SK-MEL-5 (cell line): ENCODE measurements around the gene AGR2. TPM values are rescaled to one million over a fixed set of nuclear protein-coding genes. Genes with fewer than 3 reads are reported as not detected.

Source experiments
- DNase-seq: peaks from one replicate; pipeline ENCODE4 v3.0.0-alpha.2; 2016; ENCODE audit warnings: low read depth, low spot score
- in situ Hi-C: cut with HindIII; loops from 2 replicates; pipeline ENCODE4 v1.10.0; 2016; ENCODE audit warnings: low sequenced_read_pairs, high pct_unique_total_duplicates, low pct_unique_long_range_greater_than_20kb
- total RNA-seq: library from RNA; depleted of rRNA; stranded (reverse); fragments of >200 nt; shearing (Covaris generic); gene quantifications from 2 replicates; pipeline ENCODE4 v1.2.3, GENCODE V29; 2014

The AGR2 gene
- total RNA-seq, 1 experiment from 2014 or later, result not detected

GRCh38 chr7:16818732-16819131 is 13.9 kb upstream of the AGR2 start:
- DNase-seq, result no peak
- in situ Hi-C loops, result no loop called here

- in situ Hi-C loops, result no loop called here
- DNase-seq, result peak; percentile 20
Observed at GRCh38 chr7:16817536-16817935, 12.7 kb upstream of the AGR2 start.

GRCh38 chr7:16816824-16817223 is 12.0 kb upstream of the AGR2 start:
- no peak for DNase-seq
- in situ Hi-C loops, result no loop called here

GRCh38 chr7:16815001-16815400 is 10.2 kb upstream of the AGR2 start:
- DNase-seq, result no peak
- in situ Hi-C loops, result no loop called here

- in situ Hi-C loops, result no loop called here
- DNase-seq, result peak; percentile 18
Observed at GRCh38 chr7:16813232-16813616, 8.4 kb upstream of the AGR2 start.

- in situ Hi-C loops, result no loop called here
Observed at GRCh38 chr7:16812542-16813231, 7.9 kb upstream of the AGR2 start.

GRCh38 chr7:16811551-16811950 is 6.8 kb upstream of the AGR2 start:
- DNase-seq, result no peak
- in situ Hi-C loops, result no loop called here

More at GRCh38 chr7:16812542-16813231, 7.9 kb upstream of the AGR2 start:
- no peak for DNase-seq

GRCh38 chr7:16810573-16810972 is 5.8 kb upstream of the AGR2 start:
- no peak for DNase-seq
- in situ Hi-C loops, result no loop called here

- in situ Hi-C loops, result no loop called here
- no peak for DNase-seq
Observed at GRCh38 chr7:16810112-16810511, 5.3 kb upstream of the AGR2 start.

GRCh38 chr7:16805441-16805840 is 642 bp upstream of the AGR2 start:
- DNase-seq, result no peak
- in situ Hi-C loops, result no loop called here

- in situ Hi-C loops, result no loop called here
- DNase-seq, result no peak
Observed at GRCh38 chr7:16803881-16804673, 722 bp downstream of the AGR2 start.

- DNase-seq, result no peak
- in situ Hi-C loops, result no loop called here
Observed at GRCh38 chr7:16803125-16803524, 1.7 kb downstream of the AGR2 start.

GRCh38 chr7:16801579-16801978 is 3.2 kb downstream of the AGR2 start:
- no peak for DNase-seq
- in situ Hi-C loops, result no loop called here

GRCh38 chr7:16801111-16801542 is 3.7 kb downstream of the AGR2 start:
- DNase-seq, result peak; percentile 83

GRCh38 chr7:16795624-16796023 is 9.2 kb downstream of the AGR2 start:
- DNase-seq, result no peak
- in situ Hi-C loops, result no loop called here

More at GRCh38 chr7:16801111-16801542, 3.7 kb downstream of the AGR2 start:
- in situ Hi-C loops, result no loop called here

- DNase-seq, result no peak
- in situ Hi-C loops, result no loop called here
Observed at GRCh38 chr7:16794986-16795385, 9.8 kb downstream of the AGR2 start.

GRCh38 chr7:16791905-16792698 is 12.7 kb downstream of the AGR2 start:
- in situ Hi-C loops, result no loop called here
- DNase-seq, result no peak

GRCh38 chr7:16791071-16791470 is 13.7 kb downstream of the AGR2 start:
- in situ Hi-C loops, result no loop called here
- DNase-seq, result no peak
